ENCODE results near the gene RACGAP1.
"Not testable (repeated sequence)": the region's sequence is repeated elsewhere in the genome, so short reads cannot be mapped to it uniquely, and the experiment has no call there.

Gene RACGAP1

DNA sequence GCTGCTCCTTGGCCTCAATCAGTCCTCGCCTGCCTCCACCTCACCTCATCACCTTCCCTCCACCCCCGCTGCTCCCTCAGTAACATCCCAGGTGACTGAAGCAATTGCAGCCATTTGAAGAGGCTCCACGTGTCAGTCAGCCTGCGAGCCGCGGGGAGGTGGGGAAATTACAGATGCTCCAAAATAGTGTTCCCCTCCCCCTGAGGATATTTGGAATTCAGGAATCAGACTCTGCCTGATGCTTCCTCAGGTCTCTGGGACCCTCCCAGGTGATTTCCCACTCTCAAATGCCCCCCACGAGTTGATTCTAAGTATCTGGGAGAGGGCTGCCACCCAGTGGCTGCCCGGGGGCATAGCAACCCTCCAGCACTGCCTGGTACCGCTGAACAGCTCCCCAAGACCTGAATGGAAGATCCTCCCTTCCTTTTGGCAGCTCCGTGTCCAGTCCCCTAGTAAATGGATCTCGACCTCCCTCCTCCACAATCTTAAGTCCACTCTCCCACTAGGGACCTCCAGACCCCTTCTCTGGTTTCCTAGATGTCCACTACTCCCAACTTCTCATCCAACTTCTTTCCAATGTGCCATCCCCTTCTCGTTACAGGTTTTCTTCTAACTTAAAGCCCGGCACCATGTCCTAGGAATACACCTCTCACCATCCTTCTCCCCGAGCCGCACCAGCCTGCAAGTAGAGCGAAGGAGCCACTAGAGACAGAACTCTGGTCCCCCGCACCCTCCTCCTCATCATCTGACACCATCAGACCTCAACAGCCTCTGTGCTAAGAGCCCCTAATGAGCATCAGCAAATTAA, 30.7 kb upstream of the RACGAP1 start:
- peak; percentile 94 for DNase-seq

DNA sequence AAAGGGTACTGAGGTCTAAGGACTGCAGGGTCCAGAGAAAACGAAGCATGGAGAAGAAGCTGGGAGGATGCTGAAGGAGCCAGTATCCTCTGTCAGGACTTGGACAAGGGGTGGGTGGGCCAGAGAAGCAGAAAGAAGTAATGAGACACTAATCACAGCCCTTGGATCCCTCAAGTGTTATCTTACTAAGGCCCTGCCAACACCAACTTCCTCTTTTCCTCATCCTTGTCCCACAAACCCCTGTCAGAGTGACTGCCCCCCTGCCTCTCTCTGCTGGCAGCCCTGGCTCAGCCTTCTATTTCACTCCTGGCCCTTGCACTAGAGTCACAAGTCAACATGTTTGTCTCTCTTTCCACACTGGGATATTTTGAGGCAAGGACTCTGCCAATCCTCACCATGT, 28.3 kb upstream of the RACGAP1 start:
- no peak for DNase-seq

DNA sequence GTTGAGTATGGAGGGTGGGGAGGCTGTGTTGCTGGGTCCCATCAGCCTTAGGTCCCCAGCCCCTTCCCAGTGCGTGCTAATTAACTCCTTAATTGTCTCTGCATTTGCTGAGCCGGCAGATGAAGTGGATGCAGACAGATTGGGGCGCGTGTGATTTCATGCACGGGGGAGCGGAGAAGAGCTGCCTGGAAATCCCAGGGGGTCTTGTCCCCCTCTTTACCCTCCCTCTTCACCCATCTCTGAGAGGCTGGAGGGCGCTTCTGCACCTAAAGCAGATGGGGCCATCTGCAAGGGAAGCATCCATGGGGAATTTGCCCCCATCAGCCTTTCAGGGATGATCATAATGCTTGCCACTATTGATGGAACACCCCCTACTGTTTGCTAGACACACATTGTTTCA, 27.7 kb upstream of the RACGAP1 start:
- DNase-seq = peak; percentile 98

DNA sequence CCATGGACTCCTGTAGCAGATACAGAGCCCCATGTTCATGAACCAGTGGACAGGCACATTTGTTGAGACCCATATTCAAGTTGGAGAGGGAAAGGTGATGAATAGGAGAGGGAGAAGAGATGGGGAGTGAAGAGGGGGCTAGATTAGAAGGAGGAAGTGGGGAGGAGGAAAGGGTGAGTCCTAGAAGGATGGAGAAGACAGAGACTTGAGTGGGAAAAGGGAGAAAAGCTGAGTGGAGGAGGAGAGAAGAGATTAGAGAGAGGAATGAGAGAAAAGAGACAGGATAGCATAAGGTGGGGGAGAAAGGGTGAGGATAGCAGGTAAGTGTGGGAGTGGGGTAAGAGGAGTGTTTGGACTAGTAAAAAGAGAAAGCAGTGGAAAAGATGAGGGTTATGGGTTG, 27.2 kb upstream of the RACGAP1 start:
- DNase-seq = peak; percentile 60

DNA sequence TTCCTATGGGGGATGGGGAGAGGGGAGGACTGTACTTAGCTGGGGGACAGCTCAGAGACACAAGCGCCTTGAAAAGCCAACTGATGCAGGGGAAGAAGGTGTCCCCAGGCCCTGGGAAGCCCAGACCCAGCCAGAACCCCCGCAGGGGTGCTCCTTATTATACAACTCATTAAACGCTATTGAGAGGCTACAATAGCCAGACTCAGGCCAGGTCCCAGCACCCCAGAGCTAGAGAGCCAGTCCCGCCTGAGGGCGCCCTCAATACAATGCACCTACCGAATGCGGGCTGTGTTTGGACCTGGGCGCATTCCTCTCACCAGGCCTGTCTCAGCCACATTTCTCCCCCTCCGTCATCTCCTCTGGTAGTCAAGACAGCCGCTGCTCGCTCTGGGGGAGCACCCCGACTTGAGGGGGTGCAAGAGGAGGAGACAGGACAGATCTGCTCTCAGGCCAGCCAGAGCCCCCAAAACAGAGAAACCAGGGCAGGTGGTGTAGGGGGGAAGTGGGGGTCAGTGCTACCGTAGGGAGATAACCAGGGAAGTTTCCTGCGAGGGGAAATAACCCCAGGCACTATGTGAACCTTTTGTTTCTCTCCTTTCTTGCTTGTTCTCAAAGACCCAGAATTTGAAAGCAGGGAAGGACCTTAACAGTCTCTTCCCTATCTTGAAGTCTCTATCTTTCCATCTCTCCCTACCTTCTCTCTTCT, 26.0 kb upstream of the RACGAP1 start:
- DNase-seq = no peak

DNA sequence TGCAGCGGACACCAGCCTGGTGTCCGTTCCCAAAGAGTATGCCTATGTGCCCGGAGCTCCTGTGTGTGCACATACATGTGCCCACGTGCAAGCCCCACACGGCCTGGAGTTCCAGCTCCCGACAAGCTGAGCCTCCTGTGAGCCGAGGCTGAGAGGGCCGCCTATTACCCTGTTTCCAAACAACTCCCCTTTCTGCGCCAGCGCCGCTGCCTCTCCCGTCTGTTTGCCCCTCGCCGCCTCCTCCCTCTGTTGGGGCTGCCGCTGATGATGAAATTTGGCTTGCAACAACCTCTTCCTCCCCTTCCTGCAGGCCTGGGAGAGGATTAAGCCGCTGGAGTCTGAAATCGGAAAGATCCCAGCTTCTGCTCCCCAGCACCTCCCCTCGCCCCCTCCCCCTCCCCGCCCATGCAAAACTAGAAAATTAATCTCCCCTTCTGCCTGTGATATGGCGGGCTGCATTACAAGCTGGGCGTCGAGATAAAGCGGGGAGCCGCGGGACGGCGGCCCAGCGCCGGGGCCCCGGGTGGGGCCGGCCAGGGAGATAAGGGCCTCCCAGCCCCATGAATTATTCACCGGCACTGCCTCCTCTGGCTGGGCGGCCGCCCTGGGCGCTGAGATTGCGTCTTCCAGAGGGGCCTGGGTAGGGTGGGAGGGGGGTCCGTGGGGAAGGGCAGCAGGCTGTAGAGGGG, 25.3 kb upstream of the RACGAP1 start:
- peak; percentile 91 for DNase-seq

DNA sequence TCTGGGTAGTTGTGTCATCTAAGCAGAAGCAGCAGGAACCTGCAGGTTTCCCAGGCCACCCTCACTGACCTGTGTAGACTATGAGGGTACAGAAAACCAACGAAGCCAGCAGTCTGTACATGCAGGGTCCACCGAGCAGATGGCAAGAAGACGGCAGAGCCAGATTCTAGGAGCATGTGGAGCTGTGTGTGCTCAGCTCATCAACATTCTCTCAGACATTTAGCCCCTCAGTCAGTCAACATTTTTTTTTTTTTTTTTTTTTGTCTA, 24.8 kb upstream of the RACGAP1 start:
- peak; percentile 86 for DNase-seq

DNA sequence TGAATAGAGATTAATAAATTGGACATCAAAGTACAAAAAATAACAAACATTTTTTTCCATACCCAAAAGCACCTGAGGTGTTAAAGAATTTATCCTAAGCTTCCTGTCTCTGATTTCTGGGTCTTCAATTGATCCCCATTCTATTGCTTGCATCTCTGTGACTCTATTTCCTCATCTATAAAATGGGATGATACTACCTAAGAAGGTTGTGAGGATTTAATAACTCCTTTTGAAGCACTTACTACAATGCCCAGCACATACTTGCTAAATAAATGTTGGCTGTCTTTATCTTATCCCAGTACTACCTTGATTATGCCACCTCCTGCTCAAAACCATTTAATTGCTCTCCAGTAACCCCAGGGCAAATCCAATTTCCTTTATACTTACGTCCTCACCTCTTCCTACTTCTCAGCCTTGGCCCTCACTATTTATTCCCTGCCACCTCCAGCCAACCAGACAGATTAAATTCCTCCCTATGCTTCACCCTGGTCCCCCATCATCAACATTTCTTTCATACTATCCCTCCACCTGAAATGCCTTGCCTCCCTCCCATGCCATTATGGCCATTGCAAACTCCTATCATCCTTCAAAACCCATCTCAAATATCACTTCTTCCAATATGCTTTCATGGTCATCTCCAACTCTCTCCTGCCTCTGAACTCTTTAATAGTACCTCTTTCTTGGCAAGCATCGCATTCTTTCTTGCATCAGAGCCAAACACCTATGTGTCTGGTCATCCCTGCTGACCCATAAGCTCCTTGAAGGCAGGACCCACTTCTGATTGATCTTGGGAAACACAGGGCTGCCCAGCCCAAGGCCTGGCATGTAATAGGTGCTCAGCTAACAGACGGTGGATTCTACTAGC, 24.2 kb upstream of the RACGAP1 start:
- no peak for DNase-seq

DNA sequence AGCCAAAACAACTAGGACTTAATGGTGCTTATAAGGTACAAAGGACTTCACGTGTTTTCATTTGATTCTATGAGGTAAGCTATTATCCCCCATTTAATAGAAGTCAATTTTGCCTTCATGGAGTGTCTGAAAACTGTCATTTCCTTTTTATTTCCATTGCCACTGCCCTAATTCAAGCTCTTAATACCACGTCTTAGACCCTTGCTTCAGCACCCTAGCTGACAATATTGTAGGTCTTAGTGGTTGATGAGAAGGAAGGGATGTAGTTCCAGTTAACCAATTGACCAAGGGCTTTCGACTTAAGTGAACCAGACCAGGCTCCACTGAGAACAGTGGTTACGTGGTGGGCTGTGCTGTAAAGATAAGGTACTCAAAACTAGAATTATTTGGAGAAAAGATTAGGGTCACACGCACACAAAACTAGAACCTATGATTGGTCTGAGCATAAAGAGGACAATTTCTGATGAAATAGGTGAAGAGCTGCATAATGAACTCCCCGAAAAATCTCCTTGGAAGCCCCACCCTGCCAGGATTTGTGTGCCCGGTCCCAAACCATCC, 22.5 kb upstream of the RACGAP1 start:
- DNase-seq = no peak

DNA sequence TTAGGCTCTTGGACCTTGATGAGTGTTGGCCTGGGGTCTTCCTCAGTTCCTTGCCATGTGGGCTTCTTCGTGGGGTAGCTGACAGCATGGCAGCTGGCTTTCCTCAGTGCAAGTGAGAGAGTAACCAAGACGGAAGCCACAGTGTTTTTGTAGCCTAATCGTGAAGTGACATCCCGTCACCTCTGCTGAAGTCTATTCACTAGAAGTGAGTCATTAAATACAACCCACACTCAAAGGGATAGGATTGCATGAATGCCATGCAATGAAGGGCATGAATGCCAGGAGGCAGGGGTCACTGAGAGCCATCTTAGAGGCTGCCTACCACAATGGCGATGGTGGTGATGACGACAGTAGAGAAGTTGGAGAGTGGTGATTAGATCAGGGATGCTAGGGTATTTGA, 18.6 kb upstream of the RACGAP1 start:
- no peak for DNase-seq

DNA sequence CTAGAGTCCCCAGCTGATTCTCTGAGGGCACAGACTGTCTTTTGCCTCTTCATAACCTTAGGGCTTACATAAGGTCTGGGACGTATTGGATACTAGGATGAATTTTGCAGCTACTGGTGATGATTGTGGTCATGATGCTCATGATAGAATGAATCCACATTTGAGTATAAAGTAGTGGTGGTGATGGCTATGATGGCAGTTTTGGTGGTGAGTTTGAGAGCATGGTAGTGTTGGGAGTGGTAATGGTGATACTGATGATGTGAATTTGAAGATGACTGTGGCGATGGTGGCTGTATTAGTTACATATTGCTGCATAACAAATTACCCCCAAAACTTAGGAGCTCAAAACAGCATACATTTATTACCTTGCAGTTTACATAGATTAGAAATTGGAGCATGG, 18.0 kb upstream of the RACGAP1 start:
- no peak for DNase-seq

DNA sequence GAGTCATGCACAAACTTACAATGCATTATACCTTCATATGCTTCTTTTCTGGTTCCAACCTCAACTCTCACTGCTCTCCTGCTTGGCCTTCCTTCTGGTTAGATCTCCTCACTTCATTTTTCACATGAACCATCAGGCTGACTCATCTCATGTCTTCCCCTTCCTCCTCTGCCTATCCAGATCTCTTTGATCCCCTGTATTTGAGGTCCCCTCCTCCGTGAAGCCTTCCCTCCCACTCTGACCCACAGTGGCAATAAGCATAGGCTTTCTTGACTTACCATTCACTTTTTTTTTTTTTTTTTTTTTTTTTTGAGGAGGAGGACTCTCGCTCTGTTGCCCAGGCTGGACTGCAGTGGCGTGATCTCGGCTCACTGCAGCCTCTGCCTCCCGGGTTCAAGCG, 17.4 kb upstream of the RACGAP1 start:
- DNase-seq = no peak

DNA sequence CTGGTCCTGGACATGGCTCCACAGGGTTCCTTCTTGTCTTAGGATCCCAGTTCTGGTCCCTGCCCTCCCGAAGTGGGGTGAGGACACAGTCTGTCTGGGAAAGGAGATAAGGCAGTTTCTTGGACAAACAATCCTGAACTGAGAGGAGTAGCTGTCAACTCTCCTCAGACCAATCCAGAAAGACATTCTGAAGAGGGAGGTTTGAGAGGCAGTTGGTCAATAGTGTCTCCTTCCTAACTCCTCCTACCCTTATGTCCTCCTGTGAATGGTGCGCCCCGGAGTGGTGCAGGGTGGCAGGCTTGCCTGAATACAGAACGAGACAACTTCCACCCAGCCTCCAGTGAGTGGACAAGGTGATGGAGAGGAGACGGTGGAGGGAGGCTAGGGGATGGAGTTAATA, 16.7 kb upstream of the RACGAP1 start:
- DNase-seq = no peak

DNA sequence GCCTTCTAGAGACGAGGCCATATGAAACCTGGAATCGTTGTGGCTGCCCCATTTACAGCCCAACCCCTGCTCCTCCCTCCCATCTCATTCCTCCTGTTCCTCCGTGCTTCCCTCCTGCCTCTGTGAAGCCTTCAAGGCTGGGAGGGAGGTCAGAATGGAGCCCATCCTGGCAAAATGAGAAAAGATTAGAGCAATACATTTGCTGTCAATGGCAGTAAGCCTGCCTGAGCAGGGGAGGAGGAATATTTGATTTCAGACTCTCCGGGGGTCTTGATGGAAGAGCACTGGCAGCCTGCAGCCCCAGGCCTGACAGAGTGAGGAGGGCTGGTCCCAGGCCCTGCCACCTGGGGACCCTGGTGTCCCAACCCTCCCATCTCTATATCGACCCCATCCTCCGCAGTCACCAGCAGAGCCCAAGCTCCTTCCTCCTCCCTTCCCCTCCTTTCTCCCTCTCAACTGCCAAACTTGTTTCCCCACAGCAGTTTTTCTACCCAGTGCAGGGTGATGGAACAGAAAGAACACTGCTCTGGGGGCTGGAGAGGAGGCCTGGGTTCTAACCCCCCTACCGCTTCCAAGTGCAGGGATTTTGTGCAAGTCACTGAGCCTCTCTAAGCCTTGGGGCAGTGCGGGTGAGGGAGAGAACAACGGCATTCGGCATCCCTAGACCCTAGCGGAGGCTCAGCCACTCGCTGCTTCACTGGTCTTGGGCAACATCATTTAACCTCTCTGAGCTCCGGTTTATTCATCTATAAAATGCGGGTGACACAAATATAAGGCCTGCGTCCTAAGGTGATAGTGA, 16.0 kb upstream of the RACGAP1 start:
- DNase-seq = no peak

DNA sequence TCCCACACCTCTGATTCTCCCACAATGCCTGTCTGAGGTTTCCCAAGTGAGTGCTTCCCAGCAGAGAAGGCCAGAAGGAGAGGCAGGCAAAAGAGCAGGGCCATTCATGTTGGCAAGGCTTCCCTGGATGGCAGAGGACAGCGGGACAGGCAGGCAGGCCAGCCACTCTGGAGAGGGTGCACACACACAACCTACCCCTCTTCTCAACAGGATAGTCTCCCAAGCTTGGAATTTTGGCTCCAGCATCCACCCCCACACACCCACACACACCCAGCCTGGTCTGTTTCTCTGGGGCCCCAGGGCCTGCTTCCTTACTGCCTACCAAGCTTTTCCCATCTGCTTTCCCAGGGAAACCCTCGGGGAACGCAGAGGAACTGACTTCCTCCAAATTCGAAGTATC, 15.4 kb upstream of the RACGAP1 start:
- DNase-seq = no peak

DNA sequence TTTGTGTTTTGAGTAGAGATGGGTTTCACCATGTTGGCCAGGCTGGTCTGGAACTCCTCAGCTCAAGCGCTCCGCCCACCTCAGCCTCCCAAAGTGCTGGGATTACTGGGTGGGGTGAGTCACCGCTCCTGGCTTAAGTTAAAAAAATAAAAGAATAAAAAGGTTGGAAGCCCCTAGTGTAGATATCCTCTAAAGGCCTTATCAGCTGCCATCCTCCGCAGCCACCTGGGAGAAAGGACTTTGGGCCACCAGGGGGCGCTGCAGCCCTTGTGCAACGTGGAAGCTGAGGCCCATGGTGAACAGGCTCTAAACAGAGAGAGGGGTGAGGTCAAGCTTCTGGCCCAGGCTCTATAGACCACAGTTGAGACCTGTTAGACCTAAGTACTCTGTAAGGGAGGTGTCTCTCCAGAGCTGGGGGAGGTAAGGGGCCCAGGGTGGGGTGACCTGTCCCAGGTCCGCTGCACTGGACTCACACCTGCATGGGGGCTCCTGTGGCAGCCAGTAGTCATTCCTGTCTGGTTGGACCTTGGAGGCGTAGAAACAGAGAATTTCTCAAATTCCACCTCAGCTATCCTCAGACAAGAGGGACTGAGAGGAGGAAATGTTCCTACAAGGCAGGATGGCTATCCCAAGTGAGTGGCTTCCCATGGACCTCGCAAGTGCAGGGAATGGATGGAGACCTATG, 14.0 kb upstream of the RACGAP1 start:
- DNase-seq = peak; percentile 59

DNA sequence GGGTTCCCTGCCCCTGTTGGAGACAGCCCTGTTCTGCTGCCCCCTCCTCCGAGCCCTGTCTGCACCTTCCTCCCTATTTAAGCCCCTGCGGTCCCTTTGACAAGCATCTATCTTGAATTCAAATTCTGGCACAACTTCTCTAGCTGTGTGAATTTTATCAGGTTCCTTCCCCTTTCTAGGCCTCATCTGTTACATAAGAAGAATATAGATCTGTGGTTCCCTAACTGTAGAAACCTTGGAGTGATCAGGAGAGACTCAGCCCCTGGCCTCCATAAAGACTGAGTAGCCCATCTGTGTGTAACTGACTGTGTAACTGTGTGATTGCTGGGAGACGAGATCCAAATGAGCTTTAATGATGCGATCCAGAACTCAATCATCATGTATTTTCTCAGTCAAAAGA, 13.0 kb upstream of the RACGAP1 start:
- no peak for DNase-seq

DNA sequence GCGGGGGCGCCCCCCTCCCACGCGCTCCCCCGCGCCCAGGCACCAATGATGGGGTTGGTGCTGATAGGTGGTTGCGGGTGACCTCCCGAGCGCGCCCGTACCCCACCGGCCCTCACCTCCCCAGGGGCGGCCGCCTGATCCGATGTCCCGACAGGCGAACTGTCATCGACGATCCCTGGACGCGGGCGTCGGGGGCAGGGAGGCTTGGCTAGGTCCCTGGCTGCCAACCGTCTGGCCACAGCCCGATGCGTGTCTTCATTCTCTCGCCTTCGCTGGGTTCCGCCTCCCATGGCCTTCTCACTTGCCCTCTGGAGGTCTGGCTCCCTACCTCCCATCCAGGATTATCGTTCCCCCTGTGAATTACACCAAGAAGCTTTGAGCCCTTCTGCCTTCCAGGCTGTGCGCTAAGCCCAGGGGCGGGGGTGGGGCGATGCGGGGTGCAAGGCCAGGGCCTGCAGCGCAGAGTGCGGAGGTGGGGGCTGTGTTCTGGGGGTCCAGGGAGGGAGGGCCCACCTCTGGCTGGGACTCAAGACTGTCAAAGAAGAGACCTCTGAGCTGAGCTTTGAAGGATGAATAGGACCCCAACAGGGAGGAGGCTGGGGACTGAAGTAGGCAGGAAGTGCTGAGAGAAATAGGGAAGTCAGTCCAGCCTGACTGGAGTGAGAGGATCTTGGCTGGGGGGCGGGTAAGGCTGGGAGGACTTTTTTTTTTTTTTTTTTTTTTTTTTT, 7.7 kb upstream of the RACGAP1 start:
- no peak for DNase-seq

DNA sequence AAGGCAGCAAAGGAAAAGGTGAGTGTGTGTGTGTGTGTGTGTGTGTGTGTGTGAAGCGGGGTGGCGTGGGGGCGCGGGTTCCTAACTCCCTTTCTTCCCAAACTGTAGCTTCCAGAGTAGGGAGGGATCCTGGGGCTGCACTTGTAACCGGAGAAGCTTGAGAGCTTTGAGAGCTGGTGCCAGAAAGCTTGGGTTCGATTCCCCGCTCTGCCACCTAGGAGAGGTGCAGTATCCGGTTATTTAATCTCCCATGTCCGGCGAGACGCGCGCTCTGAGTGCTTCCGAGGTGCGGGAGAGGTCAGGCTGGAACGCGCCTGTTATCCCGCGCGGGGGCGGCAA, 7.2 kb upstream of the RACGAP1 start:
- DNase-seq = no peak

DNA sequence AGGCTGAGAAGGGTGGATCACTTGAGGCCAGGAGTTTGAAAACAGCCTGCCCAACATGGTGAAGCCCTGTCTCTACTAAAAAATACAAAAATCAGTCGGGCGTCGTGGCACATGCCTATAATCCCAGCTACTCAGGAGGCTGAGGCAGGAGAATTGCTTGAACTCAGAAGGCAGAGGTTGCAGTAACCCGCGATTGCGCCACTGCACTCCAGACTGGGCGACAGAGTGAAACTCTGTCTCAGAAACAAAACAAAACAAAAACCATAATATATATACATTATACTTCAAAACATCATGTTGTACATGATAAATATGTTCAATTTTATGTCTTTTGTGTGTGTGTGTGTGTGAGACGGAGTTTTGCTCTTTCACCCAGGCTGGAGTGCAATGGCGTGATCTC, 5.2 kb upstream of the RACGAP1 start:
- DNase-seq = not testable (repeated sequence)

DNA sequence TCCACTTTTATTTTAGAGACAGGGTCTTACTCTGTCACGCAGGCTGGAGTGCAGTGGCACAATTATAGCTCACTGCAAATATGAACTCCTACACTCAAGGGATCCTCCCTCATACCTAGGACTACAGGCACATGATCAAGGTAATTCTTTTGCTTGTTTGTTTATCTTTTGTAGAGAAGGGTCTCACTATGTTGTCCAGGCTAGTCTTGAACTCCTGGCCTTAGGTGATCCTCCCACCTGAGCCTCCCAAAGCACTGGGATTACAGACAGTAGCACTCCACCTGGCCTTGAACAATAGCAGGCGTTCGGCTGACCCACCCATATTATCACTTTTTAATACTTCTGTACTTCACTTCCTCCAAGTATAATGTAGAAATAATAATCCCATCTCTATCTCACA, 1.4 kb upstream of the RACGAP1 start:
- no peak for DNase-seq

Data from NCI-H2171 treated with DMSO at 0.1 percent for 48 hours (cell line).